GM18517 (cell line): Measurements from ENCODE around the gene BMP8B.

Source experiments
- ATAC-seq: cut with Tn5 transposase; IDR thresholded peaks from one replicate; pipeline ENCODE4 v1.9.1; 2021; ENCODE audit warnings: mild to moderate bottlenecking, moderate library complexity; ENCODE audit not compliant: unreplicated experiment

Gene BMP8B

GRCh38 chr1:39727932-39728317, 60.7 kb downstream of the BMP8B start:
- ATAC-seq, result no peak

GRCh38 chr1:39727221-39727931, 61.3 kb downstream of the BMP8B start:
- peak; percentile 79 for ATAC-seq

DNA sequence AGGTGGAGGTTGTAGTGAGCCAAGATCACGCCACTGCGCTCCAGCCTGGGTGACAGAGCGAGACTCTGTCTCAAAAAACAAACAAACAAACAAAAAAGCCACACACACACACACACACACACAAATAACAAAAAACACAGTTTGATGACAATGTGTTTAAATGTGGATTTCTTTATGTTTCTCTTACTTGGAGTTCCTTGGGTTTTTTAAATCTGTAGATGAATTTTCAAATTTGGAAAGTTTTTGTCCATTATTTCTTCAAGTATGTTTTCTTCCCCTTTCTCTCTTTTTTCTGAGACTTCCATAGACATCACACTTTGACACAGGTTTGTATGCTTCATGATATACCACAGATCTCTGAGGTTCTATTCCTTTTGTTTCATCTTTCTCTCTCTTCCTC, 62.1 kb downstream of the BMP8B start:
- no peak for ATAC-seq

DNA sequence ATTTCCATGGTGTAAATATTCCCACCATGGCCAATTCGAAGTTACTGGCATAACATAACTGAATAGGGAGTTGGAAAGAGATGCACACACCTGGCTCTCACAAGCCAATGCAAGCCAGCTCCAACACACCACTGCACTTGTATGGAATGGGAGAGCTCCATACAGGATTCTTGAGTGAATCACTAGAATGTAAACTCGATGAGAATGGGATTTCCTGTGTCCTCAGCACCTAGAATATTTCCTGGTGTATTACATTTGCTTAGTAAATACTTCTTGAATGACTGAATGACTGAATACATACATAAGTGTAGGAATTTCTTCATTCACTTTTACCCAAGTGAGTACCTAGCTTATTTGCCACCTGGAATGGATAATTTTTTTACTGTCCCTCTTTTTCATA, 66.2 kb downstream of the BMP8B start:
- ATAC-seq, result no peak

DNA sequence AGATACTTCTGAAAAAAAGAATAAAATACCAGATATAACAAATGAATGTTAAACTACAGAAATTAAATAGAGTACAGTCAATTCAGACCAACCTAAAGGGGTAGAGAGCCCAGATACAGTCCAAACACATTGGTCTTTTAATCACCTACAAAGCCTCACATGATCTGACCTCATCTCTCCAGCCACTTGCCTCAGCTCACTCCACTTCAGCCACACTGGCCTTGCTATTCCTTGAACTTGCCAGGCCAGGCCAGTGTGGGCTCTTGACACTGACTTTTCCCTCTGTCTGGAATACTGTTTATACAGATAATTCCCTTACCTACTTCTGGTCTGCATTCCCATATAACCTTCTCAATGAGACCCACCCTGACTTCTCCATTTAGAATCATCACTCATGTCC, 67.0 kb downstream of the BMP8B start:
- no peak for ATAC-seq

- ATAC-seq, result no peak
Measured at GRCh38 chr1:39720094-39720999, 68.3 kb downstream of the BMP8B start.

- ATAC-seq, result no peak
Measured at GRCh38 chr1:39717809-39718208, 70.9 kb downstream of the BMP8B start.

GRCh38 chr1:39713557-39713956, 75.1 kb downstream of the BMP8B start:
- no peak for ATAC-seq

- no peak for ATAC-seq
Measured at GRCh38 chr1:39711966-39712340, 76.7 kb downstream of the BMP8B start.

- no peak for ATAC-seq
Measured at GRCh38 chr1:39711104-39711965, 77.3 kb downstream of the BMP8B start.

GRCh38 chr1:39707506-39707905, 81.2 kb downstream of the BMP8B start:
- ATAC-seq, result no peak
